GM19238 (cell line): ENCODE data around the gene PSMB5.

Experiments used
- DNase-seq: peaks from one replicate; pipeline ENCODE4 v3.0.0; 2011; ENCODE audit warnings: low spot score; ENCODE audit not compliant: insufficient read length

The PSMB5 gene

GRCh38 chr14:23043754-23044153 lies 9.1 kb upstream of the PSMB5 start:
- DNase-seq = no peak

GRCh38 chr14:23043145-23043544 lies 8.4 kb upstream of the PSMB5 start:
- DNase-seq = no peak

- no peak for DNase-seq
These were observed 7.7 kb upstream of the PSMB5 start, which contains the start of gene PSMB11 for GRCh38 chr14:23042162-23042965. PSMB11 (plus strand) TSS chr14:23042212; CDS start chr14:23042226, 14 bp downstream.

- no peak for DNase-seq
These were observed 7.0 kb upstream of the PSMB5 start for GRCh38 chr14:23041729-23042128.

GRCh38 chr14:23040100-23040499 lies 5.4 kb upstream of the PSMB5 start:
- DNase-seq = no peak

GRCh38 chr14:23035303-23036144 lies 824 bp upstream of the PSMB5 start:
- no peak for DNase-seq

GRCh38 chr14:23033801-23034497 lies 751 bp downstream of the PSMB5 start:
- no peak for DNase-seq

- no peak for DNase-seq
These were observed 1.4 kb downstream of the PSMB5 start for GRCh38 chr14:23033251-23033727.

- no peak for DNase-seq
These were observed 3.8 kb downstream of the PSMB5 start for GRCh38 chr14:23030936-23031335.

GRCh38 chr14:23028799-23029198 lies 5.9 kb downstream of the PSMB5 start:
- DNase-seq = no peak

GRCh38 chr14:23025151-23025814 lies 9.4 kb downstream of the PSMB5 start:
- DNase-seq = no peak

- no peak for DNase-seq
These were observed 10.1 kb downstream of the PSMB5 start for GRCh38 chr14:23024612-23025075.

GRCh38 chr14:23023795-23024152 lies 10.9 kb downstream of the PSMB5 start:
- DNase-seq = no peak

- no peak for DNase-seq
These were observed 11.5 kb downstream of the PSMB5 start for GRCh38 chr14:23023022-23023794.

- DNase-seq = no peak
These were observed 12.7 kb downstream of the PSMB5 start for GRCh38 chr14:23021889-23022442.

GRCh38 chr14:23021434-23021833 lies 13.3 kb downstream of the PSMB5 start:
- DNase-seq = no peak

GRCh38 chr14:23020143-23021128 lies 14.3 kb downstream of the PSMB5 start:
- DNase-seq = no peak

- DNase-seq = no peak
These were observed 16.6 kb downstream of the PSMB5 start for GRCh38 chr14:23018107-23018506.

- DNase-seq = no peak
These were observed 17.6 kb downstream of the PSMB5 start for GRCh38 chr14:23017091-23017490.
